HL-60 (cell line): Measurements from ENCODE around the gene LAMA5.

ENCODE experiments used
- DNase-seq, 2 experiments: peaks; one replicate each; pipeline ENCODE4 v3.0.0-alpha.2; 2010 to 2020; ENCODE audit warnings: low read depth in 1 of 2, low spot score in 1 of 2
- H3K27ac ChIP-seq: fragments of 250-450 bp; sonication (Bioruptor Pico); replicated peaks from 2 replicates; pipeline ENCODE4 v1.5.1; 2020; ENCODE audit warnings: mild to moderate bottlenecking, moderate library complexity
- H3K27me3 ChIP-seq: fragments of 250-450 bp; sonication (Bioruptor Pico); 2 replicates; pipeline ENCODE4 v1.5.1; 2021; ENCODE audit warnings: mild to moderate bottlenecking, moderate library complexity; ENCODE audit not compliant: insufficient read depth, poor library complexity, severe bottlenecking
- H3K4me3 ChIP-seq: replicated peaks from 2 replicates; pipeline ENCODE4 v1.5.1; 2011; ENCODE audit warnings: mild to moderate bottlenecking, control low read depth, low read length; ENCODE audit not compliant: insufficient read depth
- GABPA ChIP-seq: IDR thresholded peaks from 2 replicates; pipeline ENCODE4 v1.6.1; 2012; ENCODE audit warnings: low read depth
- POLR2AphosphoS5 ChIP-seq: IDR thresholded peaks from 2 replicates; pipeline ENCODE4 v1.6.1; 2012; ENCODE audit warnings: low read depth
- SPI1 ChIP-seq: IDR thresholded peaks from 2 replicates; pipeline ENCODE4 v1.6.1; 2012; ENCODE audit warnings: low read depth, mild to moderate bottlenecking, borderline replicate concordance
- TF ChIP-seq, protein P1 (sequence below): IDR thresholded peaks from 2 replicates; pipeline ENCODE4 v1.6.1; 2012; ENCODE audit warnings: low read depth; ENCODE audit not compliant: insufficient replicate concordance
- TF ChIP-seq, protein P2 (sequence below): IDR thresholded peaks from one replicate; pipeline ENCODE4 v1.5.1; 2011; ENCODE audit warnings: low read length, control low read depth, inconsistent platforms; ENCODE audit not compliant: insufficient read depth

The LAMA5 gene

DNA sequence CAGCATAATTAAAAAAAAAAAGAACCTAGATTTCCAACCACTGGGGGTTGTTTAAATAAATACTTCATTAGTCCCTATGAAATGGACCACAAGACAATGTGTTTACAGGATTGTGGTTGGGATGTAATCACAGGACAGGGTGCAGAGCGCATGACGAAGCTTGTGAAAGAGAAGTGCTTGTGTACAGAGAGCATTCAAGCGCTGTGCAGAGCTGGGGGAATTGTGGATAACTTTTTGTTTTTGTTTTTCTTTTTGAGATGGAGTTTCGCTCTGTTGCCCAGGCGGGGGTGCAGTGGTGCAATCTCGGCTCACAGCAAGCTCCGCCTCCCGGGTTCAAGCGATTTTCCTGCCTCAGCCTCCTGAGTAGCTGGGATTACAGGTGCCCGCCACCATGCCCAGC, 22.3 kb downstream of the LAMA5 start:
- no peak overlapping the region for H3K27ac ChIP-seq

DNA sequence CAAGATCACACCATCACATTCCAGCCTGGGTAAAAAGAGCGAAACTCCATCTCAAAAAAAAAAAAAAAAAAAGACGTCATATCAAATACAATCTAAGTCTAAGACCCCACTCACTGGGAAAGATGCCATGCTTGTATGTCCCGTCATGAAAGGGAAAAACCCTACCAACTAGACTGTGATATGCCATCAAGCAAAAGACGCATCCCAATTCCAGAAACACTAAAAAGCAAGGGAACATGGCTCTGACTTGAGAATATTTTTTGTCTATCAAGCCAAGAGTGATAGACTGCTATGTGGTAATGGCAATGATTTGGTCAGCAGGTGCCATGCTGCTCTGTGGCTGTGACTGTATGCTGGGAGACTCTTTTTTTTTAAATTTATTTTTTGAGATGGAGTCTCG, 23.0 kb downstream of the LAMA5 start:
- Histone ChIP-seq H3K27me3 (no peaks in the 10 kb centered on the region), H3K27ac (no peak overlapping the region), H3K4me3 (no peak overlapping the region)
- no peak for DNase-seq
- TF ChIP-seq GABPA = no peak
- TF ChIP-seq, protein P1, sequence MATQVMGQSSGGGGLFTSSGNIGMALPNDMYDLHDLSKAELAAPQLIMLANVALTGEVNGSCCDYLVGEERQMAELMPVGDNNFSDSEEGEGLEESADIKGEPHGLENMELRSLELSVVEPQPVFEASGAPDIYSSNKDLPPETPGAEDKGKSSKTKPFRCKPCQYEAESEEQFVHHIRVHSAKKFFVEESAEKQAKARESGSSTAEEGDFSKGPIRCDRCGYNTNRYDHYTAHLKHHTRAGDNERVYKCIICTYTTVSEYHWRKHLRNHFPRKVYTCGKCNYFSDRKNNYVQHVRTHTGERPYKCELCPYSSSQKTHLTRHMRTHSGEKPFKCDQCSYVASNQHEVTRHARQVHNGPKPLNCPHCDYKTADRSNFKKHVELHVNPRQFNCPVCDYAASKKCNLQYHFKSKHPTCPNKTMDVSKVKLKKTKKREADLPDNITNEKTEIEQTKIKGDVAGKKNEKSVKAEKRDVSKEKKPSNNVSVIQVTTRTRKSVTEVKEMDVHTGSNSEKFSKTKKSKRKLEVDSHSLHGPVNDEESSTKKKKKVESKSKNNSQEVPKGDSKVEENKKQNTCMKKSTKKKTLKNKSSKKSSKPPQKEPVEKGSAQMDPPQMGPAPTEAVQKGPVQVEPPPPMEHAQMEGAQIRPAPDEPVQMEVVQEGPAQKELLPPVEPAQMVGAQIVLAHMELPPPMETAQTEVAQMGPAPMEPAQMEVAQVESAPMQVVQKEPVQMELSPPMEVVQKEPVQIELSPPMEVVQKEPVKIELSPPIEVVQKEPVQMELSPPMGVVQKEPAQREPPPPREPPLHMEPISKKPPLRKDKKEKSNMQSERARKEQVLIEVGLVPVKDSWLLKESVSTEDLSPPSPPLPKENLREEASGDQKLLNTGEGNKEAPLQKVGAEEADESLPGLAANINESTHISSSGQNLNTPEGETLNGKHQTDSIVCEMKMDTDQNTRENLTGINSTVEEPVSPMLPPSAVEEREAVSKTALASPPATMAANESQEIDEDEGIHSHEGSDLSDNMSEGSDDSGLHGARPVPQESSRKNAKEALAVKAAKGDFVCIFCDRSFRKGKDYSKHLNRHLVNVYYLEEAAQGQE = no peak
- TF ChIP-seq, protein P2, sequence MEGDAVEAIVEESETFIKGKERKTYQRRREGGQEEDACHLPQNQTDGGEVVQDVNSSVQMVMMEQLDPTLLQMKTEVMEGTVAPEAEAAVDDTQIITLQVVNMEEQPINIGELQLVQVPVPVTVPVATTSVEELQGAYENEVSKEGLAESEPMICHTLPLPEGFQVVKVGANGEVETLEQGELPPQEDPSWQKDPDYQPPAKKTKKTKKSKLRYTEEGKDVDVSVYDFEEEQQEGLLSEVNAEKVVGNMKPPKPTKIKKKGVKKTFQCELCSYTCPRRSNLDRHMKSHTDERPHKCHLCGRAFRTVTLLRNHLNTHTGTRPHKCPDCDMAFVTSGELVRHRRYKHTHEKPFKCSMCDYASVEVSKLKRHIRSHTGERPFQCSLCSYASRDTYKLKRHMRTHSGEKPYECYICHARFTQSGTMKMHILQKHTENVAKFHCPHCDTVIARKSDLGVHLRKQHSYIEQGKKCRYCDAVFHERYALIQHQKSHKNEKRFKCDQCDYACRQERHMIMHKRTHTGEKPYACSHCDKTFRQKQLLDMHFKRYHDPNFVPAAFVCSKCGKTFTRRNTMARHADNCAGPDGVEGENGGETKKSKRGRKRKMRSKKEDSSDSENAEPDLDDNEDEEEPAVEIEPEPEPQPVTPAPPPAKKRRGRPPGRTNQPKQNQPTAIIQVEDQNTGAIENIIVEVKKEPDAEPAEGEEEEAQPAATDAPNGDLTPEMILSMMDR = no peak
- no peak for TF ChIP-seq POLR2AphosphoS5
- no peak for TF ChIP-seq SPI1

More for the DNA sequence above, 22.3 kb downstream of the LAMA5 start:
- Histone ChIP-seq H3K4me3 (no peak overlapping the region), H3K27me3 (no peaks in the 10 kb centered on the region)
- no peak for DNase-seq
- TF ChIP-seq GABPA = no peak
- TF ChIP-seq, protein P2 = no peak
- TF ChIP-seq, protein P1 = no peak
- no peak for TF ChIP-seq POLR2AphosphoS5

DNA sequence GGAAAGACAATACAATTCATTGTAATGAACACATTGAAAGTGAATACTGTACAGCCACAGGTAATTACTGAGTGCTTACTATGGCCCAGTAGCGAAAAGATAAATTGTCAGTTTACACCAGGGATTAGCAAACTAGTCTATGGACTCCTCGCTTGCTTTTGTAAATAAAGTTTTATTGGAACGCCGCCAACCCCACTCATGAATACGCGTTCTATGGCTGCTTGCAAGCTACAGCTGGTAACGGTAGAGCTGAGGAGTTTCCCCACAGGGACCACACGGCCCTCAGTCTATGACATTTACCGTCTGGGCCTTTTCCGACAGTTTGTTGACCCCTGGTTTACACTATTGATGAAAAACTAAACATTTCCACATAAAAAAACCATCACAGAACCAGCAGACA, 24.2 kb downstream of the LAMA5 start:
- Histone ChIP-seq H3K27ac (no peak overlapping the region), H3K27me3 (no peaks in the 10 kb centered on the region), H3K4me3 (no peak overlapping the region)
- no peak for TF ChIP-seq GABPA
- TF ChIP-seq POLR2AphosphoS5 = no peak
- TF ChIP-seq, protein P2 = no peak
- DNase-seq = no peak

DNA sequence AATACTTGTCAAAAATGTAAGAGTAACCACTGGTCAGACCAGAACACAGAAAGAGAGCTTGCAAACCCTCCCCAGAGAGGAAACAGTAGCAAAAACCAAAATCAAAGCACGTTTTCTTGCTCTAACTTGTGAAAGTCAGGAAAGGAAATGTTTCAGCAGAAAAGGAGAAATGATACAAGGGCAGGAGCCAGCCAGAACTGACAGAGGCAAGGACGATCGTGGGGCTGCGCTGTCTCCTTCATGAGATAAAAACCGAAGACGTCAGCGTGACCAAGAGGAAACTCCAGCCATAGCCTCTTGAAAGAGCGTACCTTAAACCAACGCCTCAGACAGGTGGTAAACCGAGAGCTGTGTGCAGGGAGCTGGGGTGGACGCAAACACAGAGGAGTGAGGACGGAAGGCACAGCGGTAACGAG, 27.5 kb downstream of the LAMA5 start:
- peak overlapping the region; percentile 22; the same call in 1 of the 2 replicates for H3K4me3 ChIP-seq
- peak in 1 of 2 experiments; percentile 41 for DNase-seq

More for the DNA sequence above, 27.5 kb downstream of the LAMA5 start:
- H3K27ac ChIP-seq = no peak overlapping the region
- no peak for TF ChIP-seq SPI1
- TF ChIP-seq GABPA = no peak
- TF ChIP-seq, protein P2 = no peak
- TF ChIP-seq POLR2AphosphoS5 = no peak
- TF ChIP-seq, protein P1 = no peak
- no peaks in the 10 kb centered on the region for H3K27me3 ChIP-seq
